ENCODE measurements around the gene EXD1. TPM values are rescaled to one million over a fixed set of nuclear protein-coding genes. Genes with fewer than 3 reads are reported as not detected.

The EXD1 gene
- total and polyA plus RNA-seq, 9 of the 15 experiments (the other 6 are each of a cell fraction or from before 2014, with no cell fraction given), result not detected

GRCh38 chr15:41169781-41170180 is 60.8 kb downstream of the EXD1 start:
- CTCF ChIA-PET (ENCODE audit: low intra/inter-chr PET ratio), result no interaction called here
- Histone ChIP-seq H3K27ac (ENCODE audit: extremely low read depth, low read depth, low read length) (0 out of 3 replicates have a peak overlapping the region, but pooled peaks have one; percentile 30), H3K9me1 (ENCODE audit: control insufficient read depth, insufficient read depth, low read length) (no peaks in the 10 kb centered on the region), H3K27me3 (ENCODE audit: control insufficient read depth in 2 of 2, insufficient read depth in 2 of 2, low read length in 2 of 2) (no peaks in the 10 kb centered on the region; a peak in 2 of 5 replicates), H3K79me2 (ENCODE audit: control insufficient read depth, insufficient read depth, low read length) (no peaks in the 10 kb centered on the region), H3K9ac (ENCODE audit: insufficient read depth in 1 of 2, low read depth in 2 of 2, low read length in 2 of 2) (no peak overlapping the region), H3K4me3 (no peak overlapping the region), H2AFZ (ENCODE audit: low read depth, low read length) (no peak overlapping the region), H3K4me1 (replicated peaks in 1 of 2; ENCODE audit: control insufficient read depth in 2 of 2, insufficient read depth in 2 of 2, low read length in 2 of 2) (no peaks in the 10 kb centered on the region; a peak in 2 of 5 replicates), H3K36me3 (ENCODE audit: control insufficient read depth, insufficient read depth, low read length) (no peaks in the 10 kb centered on the region), H3K4me2 (ENCODE audit: insufficient read depth, low read length) (no peak overlapping the region), H3K9me3 (replicated peaks; ENCODE audit: control insufficient read depth, insufficient read depth, low read depth, low read length) (no peaks in the 10 kb centered on the region), H4K20me1 (replicated peaks; ENCODE audit: control insufficient read depth, insufficient read depth, low read length) (no peaks in the 10 kb centered on the region)
- BruUV-seq (replicated peaks), result no TSS peak
- TF ChIP-seq MYC (IDR thresholded peaks at IDR 0.05; ENCODE audit: low read depth, low read length), result no peak
- TF ChIP-seq MYC (CRISPR knock-in tag; IDR thresholded peaks at IDR 0.05; ENCODE audit: borderline replicate concordance, low read depth), result no peak
- no peak for TF ChIP-seq RFX7 (CRISPR knock-in tag; IDR thresholded peaks at IDR 0.05)
- TF ChIP-seq RAD51 (IDR thresholded peaks at IDR 0.05; ENCODE audit: borderline replicate concordance, low read depth), result no peak
- no peak for TF ChIP-seq SLC30A9 (CRISPR knock-in tag; IDR thresholded peaks at IDR 0.05)
- TF ChIP-seq VEZF1 (CRISPR knock-in tag; IDR thresholded peaks at IDR 0.05), result no peak
- TF ChIP-seq L3MBTL2 (IDR thresholded peaks at IDR 0.05), result peak; percentile 28; the same call in 1 of the 2 replicates
- TF ChIP-seq HMBOX1 (IDR thresholded peaks at IDR 0.05), result 0 out of 2 replicates have a peak, but pooled peaks have one; percentile 26
- TF ChIP-seq ZNF766 (CRISPR knock-in tag; conservative IDR thresholded peaks at IDR 0.05), result 0 out of 2 replicates have a peak, but pooled peaks have one; percentile 28
- peak; percentile 98 for TF ChIP-seq SPI1 (IDR thresholded peaks at IDR 0.05; ENCODE audit: borderline replicate concordance, low read depth, low read length)
- peak in 1 of 4 experiments; percentile 23 for DNase-seq (ENCODE audit: extremely low read depth in 1 of 4, low spot score in 3 of 4)
- WGBS (ENCODE audit: insufficient coverage, low coverage, missing lambda C conversion rate), result 12% methylated on average over 4 of the region's 4 CpGs
- intact Hi-C loops (cut with micrococcal nuclease), result no loop called here
- peak; percentile 58 for ATAC-seq
- in situ Hi-C loops (cut with MboI), result no loop called here
- POLR2A ChIA-PET, result interaction anchor here (0.5 to 0.8 kb wide), 2 partner anchors 245 to 1506 kb away, joined by 3 read pairs; no protein-coding TSS in a partner anchor
- FAIRE-seq, result no peak

Measured in K562 (cell line).